Measurements from ENCODE around the gene MACO1. TPM values are rescaled to one million over a fixed set of nuclear protein-coding genes. Genes with fewer than 3 reads are reported as not detected.

The MACO1 gene
- total and polyA plus RNA-seq, 4 donors = 15.3 to 23.2 (median 20.6) TPM

DNA sequence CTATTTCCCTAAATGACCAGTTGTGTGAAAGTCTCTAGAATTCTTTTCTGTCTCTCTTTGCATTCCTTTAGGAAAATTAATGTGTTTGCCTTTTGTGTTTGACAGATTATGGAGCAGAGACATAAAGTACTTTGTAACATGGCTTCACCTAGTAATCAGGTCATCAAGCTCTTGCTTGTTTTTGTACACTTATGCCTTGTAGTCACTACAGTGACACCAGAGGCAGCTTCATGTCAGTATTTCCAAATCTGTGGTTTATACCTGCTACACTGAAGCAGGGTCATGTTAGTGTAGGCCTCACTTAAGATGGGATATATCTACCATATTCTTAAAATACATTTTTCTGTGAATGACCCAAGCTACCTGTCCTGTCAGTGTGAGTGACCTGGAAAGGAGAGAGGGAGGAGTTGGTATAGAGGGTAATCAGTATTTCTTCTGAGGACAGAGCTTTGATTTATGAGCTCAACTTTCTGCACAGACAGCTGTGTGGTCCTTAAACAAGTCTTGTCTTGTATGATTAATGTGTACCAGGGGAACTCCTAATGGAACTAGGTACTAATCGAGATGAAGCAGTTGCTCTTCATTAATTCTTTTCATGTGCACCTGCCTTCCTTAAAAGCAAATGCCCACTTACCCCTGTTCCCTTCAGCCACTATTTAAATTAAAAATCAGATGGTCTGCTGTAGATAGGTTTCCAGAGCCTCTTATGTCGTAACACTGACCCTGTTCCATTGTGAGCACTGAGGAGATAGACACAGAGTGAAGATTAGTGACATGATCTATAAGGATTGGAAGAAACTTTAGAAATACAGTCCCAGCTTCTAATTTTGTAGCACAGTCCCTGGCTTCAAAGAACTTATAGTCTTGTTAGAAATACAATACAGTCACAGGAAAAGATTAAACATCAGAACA lies 45.7 kb downstream of the MACO1 start (continued):
- TF ChIP-seq, protein P1, sequence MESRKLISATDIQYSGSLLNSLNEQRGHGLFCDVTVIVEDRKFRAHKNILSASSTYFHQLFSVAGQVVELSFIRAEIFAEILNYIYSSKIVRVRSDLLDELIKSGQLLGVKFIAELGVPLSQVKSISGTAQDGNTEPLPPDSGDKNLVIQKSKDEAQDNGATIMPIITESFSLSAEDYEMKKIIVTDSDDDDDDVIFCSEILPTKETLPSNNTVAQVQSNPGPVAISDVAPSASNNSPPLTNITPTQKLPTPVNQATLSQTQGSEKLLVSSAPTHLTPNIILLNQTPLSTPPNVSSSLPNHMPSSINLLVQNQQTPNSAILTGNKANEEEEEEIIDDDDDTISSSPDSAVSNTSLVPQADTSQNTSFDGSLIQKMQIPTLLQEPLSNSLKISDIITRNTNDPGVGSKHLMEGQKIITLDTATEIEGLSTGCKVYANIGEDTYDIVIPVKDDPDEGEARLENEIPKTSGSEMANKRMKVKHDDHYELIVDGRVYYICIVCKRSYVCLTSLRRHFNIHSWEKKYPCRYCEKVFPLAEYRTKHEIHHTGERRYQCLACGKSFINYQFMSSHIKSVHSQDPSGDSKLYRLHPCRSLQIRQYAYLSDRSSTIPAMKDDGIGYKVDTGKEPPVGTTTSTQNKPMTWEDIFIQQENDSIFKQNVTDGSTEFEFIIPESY (IDR thresholded peaks at IDR 0.05) = no peak
- TF ChIP-seq RAD21 (IDR thresholded peaks at IDR 0.05) = no peak
- TF ChIP-seq SP1 (IDR thresholded peaks at IDR 0.05) = no peak
- no peak for TF ChIP-seq HNF4A (conservative IDR thresholded peaks at IDR 0.05)
- no peak for TF ChIP-seq TAF1 (conservative IDR thresholded peaks at IDR 0.05)
- no peak for TF ChIP-seq GABPA (IDR thresholded peaks at IDR 0.05 in 1 of 2, conservative IDR thresholded peaks at IDR 0.05 in 1 of 2)
- TF ChIP-seq FOXA2 (IDR thresholded peaks at IDR 0.05) = no peak

DNA sequence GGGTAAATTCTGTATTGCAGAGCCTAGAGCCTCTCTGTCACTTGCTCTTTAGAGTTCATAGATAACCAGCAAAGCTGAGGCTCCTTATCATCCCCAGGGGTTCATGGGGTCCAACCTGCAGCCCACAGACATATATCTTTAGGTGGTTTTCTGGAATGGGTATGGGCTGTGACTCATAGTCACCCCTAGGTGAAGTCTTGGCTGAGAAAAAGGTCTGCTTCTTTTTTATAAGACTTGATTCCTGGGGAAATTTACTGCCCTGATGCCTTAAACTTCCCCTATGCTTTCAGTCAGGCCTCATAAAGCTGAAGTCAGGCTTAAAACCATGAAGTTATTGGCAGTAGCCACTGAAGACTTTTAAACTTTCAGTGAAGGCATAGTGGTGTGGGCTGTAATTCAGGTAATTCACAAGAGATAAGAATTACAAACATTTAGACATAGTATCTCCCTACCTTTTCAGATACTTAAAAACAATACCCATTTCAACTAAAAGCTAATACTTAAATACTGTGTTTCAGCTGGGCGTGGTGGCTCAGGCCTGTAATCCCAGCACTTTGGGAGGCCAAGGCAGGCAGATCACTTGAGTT lies 46.8 kb downstream of the MACO1 start:
- Histone ChIP-seq H3K4me1 (ENCODE audit: control insufficient read depth in 4 of 4, insufficient read depth in 4 of 4, low read length in 3 of 4) (peaks cover 3 to 24% (median 8%) of the 10 kb centered on the region in 4 donors), H3K4me3 (ENCODE audit: low read depth in 1 of 3, low read length in 3 of 3) (no peak overlapping the region), H3K36me3 (ENCODE audit: control insufficient read depth in 4 of 4, insufficient read depth in 3 of 4, low read depth in 1 of 4, low read length in 3 of 4) (no peaks in the 10 kb centered on the region), H3K27ac (ENCODE audit: low read depth in 1 of 2, low read length in 2 of 2) (no peak overlapping the region), H3K9ac (ENCODE audit: low read depth in 1 of 2, low read length in 2 of 2) (no peak overlapping the region), H3K27me3 (ENCODE audit: control insufficient read depth in 4 of 4, insufficient read depth in 4 of 4, low read length in 3 of 4) (no peaks in the 10 kb centered on the region), H3K9me3 (ENCODE audit: control insufficient read depth in 4 of 4, low read length in 3 of 4) (no peaks in the 10 kb centered on the region)
- TF ChIP-seq, protein P2, sequence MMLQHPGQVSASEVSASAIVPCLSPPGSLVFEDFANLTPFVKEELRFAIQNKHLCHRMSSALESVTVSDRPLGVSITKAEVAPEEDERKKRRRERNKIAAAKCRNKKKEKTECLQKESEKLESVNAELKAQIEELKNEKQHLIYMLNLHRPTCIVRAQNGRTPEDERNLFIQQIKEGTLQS (IDR thresholded peaks at IDR 0.05) = no peak
- TF ChIP-seq EGR1 (IDR thresholded peaks at IDR 0.05; ENCODE audit: low read depth in 2 of 2) (no peak), RXRA (IDR thresholded peaks at IDR 0.05) (no peak), HNF4G (IDR thresholded peaks at IDR 0.05) (no peak), YY1 (IDR thresholded peaks at IDR 0.05) (no peak), SP1 (IDR thresholded peaks at IDR 0.05) (no peak), GABPA (IDR thresholded peaks at IDR 0.05 in 1 of 2, conservative IDR thresholded peaks at IDR 0.05 in 1 of 2) (no peak), RAD21 (IDR thresholded peaks at IDR 0.05) (no peak), FOXA1 (IDR thresholded peaks at IDR 0.05) (no peak), FOXA2 (IDR thresholded peaks at IDR 0.05) (no peak), NR2F2 (IDR thresholded peaks at IDR 0.05) (no peak), TAF1 (conservative IDR thresholded peaks at IDR 0.05) (no peak), HNF4A (conservative IDR thresholded peaks at IDR 0.05) (no peak), JUND (IDR thresholded peaks at IDR 0.05) (no peak)
- TF ChIP-seq, protein P3, sequence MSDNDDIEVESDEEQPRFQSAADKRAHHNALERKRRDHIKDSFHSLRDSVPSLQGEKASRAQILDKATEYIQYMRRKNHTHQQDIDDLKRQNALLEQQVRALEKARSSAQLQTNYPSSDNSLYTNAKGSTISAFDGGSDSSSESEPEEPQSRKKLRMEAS (IDR thresholded peaks at IDR 0.05) = no peak
- TF ChIP-seq, protein P1 (IDR thresholded peaks at IDR 0.05) = no peak
- TF ChIP-seq, protein P4, sequence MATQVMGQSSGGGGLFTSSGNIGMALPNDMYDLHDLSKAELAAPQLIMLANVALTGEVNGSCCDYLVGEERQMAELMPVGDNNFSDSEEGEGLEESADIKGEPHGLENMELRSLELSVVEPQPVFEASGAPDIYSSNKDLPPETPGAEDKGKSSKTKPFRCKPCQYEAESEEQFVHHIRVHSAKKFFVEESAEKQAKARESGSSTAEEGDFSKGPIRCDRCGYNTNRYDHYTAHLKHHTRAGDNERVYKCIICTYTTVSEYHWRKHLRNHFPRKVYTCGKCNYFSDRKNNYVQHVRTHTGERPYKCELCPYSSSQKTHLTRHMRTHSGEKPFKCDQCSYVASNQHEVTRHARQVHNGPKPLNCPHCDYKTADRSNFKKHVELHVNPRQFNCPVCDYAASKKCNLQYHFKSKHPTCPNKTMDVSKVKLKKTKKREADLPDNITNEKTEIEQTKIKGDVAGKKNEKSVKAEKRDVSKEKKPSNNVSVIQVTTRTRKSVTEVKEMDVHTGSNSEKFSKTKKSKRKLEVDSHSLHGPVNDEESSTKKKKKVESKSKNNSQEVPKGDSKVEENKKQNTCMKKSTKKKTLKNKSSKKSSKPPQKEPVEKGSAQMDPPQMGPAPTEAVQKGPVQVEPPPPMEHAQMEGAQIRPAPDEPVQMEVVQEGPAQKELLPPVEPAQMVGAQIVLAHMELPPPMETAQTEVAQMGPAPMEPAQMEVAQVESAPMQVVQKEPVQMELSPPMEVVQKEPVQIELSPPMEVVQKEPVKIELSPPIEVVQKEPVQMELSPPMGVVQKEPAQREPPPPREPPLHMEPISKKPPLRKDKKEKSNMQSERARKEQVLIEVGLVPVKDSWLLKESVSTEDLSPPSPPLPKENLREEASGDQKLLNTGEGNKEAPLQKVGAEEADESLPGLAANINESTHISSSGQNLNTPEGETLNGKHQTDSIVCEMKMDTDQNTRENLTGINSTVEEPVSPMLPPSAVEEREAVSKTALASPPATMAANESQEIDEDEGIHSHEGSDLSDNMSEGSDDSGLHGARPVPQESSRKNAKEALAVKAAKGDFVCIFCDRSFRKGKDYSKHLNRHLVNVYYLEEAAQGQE (IDR thresholded peaks at IDR 0.05) = no peak
- TF ChIP-seq, protein P5, sequence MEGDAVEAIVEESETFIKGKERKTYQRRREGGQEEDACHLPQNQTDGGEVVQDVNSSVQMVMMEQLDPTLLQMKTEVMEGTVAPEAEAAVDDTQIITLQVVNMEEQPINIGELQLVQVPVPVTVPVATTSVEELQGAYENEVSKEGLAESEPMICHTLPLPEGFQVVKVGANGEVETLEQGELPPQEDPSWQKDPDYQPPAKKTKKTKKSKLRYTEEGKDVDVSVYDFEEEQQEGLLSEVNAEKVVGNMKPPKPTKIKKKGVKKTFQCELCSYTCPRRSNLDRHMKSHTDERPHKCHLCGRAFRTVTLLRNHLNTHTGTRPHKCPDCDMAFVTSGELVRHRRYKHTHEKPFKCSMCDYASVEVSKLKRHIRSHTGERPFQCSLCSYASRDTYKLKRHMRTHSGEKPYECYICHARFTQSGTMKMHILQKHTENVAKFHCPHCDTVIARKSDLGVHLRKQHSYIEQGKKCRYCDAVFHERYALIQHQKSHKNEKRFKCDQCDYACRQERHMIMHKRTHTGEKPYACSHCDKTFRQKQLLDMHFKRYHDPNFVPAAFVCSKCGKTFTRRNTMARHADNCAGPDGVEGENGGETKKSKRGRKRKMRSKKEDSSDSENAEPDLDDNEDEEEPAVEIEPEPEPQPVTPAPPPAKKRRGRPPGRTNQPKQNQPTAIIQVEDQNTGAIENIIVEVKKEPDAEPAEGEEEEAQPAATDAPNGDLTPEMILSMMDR (IDR thresholded peaks at IDR 0.05; ENCODE audit: low read depth, low read length, missing input control) = no peak
- WGBS = 94% methylated on average over 1 of the region's 1 CpG
- no peak for DNase-seq (ENCODE audit: low spot score)
